A673 (cell line): Measurements from ENCODE around the gene RNF34. TPM values are rescaled to one million over a fixed set of nuclear protein-coding genes. Genes with fewer than 3 reads are reported as not detected.

Source experiments
- BruUV-seq: library from RNA; stranded (reverse); fragments of 400-500 nt; replicated peaks from 2 replicates; lab custom pipeline; 2021; lab: Mats Ljungman, UMichigan
- CTCF ChIA-PET: fragments of 300-600 bp; sonication (Branson Sonifier 250); formaldehyde crosslinking; loops from one replicate; lab custom pipeline; 2022; ENCODE audit warnings: antibody characterized with exemption; lab: Charles Lee
- POLR2A ChIA-PET: fragments of 300-600 bp; sonication (Branson Sonifier 250); formaldehyde crosslinking; loops from one replicate; lab custom pipeline; 2022; ENCODE audit warnings: antibody characterized with exemption; ENCODE audit not compliant: low non-redundant PET; lab: Charles Lee
- DNase-seq: peaks from one replicate; pipeline ENCODE4 v3.0.0-alpha.2; 2015; ENCODE audit warnings: low spot score
- H3K27ac ChIP-seq: fragments of 200-600 bp; sonication (generic); 2 replicates; pipeline ENCODE4 v1.5.1; 2016; ENCODE audit warnings: mixed run types, low read depth, mild to moderate bottlenecking, mixed read lengths, antibody characterized with exemption, low read length; ENCODE audit not compliant: poor library complexity, severe bottlenecking
- H3K27me3 ChIP-seq: fragments of 200-600 bp; sonication (generic); replicated peaks from 2 replicates; pipeline ENCODE4 v1.6.1; 2017; ENCODE audit warnings: mixed run types, low read depth, mild to moderate bottlenecking, mixed read lengths, antibody characterized with exemption, low read length; ENCODE audit not compliant: insufficient read depth, poor library complexity
- H3K36me3 ChIP-seq: fragments of 200-600 bp; sonication (generic); 2 replicates; pipeline ENCODE4 v1.6.1; 2016; ENCODE audit warnings: mixed run types, mild to moderate bottlenecking, mixed read lengths, antibody characterized with exemption, low read length; ENCODE audit not compliant: insufficient read depth, poor library complexity, severe bottlenecking
- H3K4me1 ChIP-seq: fragments of 200-600 bp; sonication (generic); 2 replicates; pipeline ENCODE4 v1.6.1; 2017; ENCODE audit warnings: mixed run types, mild to moderate bottlenecking, mixed read lengths, antibody characterized with exemption, low read length; ENCODE audit not compliant: insufficient read depth, poor library complexity, severe bottlenecking
- H3K4me3 ChIP-seq: fragments of 200-600 bp; sonication (generic); 2 replicates; pipeline ENCODE4 v1.5.1; 2016; ENCODE audit warnings: low read depth, mixed run types, mild to moderate bottlenecking, mixed read lengths, low read length; ENCODE audit not compliant: poor library complexity, severe bottlenecking
- H3K9me3 ChIP-seq: fragments of 200-600 bp; sonication (generic); 2 replicates; pipeline ENCODE4 v1.6.1; 2016; ENCODE audit warnings: mixed run types, low read depth, mild to moderate bottlenecking, mixed read lengths, antibody characterized with exemption, low read length; ENCODE audit not compliant: poor library complexity, severe bottlenecking
- EZH2 ChIP-seq: fragments of 200-600 bp; sonication (generic); IDR thresholded peaks from 2 replicates; pipeline ENCODE4 v1.6.1; 2017; ENCODE audit warnings: borderline replicate concordance, low read depth, mild to moderate bottlenecking, mixed read lengths, antibody characterized with exemption, low read length; ENCODE audit not compliant: poor library complexity, severe bottlenecking
- intact Hi-C: fragments of 100-400 bp; cut with micrococcal nuclease; formaldehyde crosslinking; loops from one replicate; pipeline ENCODE4 v1.10.0; 2022; ENCODE audit not compliant: unreplicated experiment
- total RNA-seq: library from RNA; stranded (reverse); gene quantifications from 2 replicates; pipeline ENCODE4 v1.2.3, GENCODE V29; 2021
- TF ChIP-seq, protein P1 (sequence below): fragments of 300-800, 200-600 bp; sonication (generic); conservative IDR thresholded peaks from 2 replicates; pipeline ENCODE4 v1.5.1; 2017; ENCODE audit warnings: low read depth, mild to moderate bottlenecking, antibody characterized with exemption, low read length, moderate library complexity, mixed read lengths

The RNF34 gene
- total RNA-seq, 1 experiment from 2014 or later, result 54.6 TPM

DNA sequence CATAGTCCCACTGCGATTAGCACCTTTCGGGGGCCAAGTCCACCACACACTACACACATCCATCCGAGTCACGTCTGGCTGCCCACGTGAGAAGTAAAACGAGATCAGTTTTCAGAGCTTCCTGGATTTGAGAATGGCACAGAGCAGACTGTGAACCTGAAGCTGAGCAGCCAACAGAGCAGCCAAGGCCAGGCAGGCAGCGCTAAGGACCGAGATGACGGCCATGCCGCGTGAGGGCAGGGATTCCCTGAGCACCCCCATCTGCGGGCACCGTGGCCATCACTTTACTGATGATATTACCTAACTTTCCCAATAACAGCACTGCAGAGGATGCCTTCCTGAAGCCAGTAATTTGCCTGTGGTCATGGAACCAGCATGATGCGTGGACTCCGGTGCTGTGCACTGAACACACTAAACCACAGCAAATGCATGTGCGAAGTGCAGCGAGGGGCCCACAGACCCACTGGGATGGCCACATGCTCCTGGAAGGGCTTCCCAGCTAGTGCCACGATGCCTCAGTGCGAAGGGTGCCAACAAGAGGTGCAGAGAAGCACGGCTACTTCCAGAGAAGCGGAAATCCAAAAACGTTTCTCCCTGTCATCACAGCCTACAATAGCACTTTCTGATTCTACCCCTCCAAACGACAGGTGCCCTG is 56.0 kb downstream of the RNF34 start:
- POLR2A ChIA-PET, result no interaction called here
- H3K36me3 ChIP-seq, result peaks cover 6% of the 10 kb centered on the region
- CTCF ChIA-PET, result no interaction called here
- H3K4me1 ChIP-seq, result no peaks in the 10 kb centered on the region
- intact Hi-C loops, result no loop called here
- DNase-seq, result no peak
- no peak overlapping the region for H3K27ac ChIP-seq
- BruUV-seq, result no TSS peak
- H3K9me3 ChIP-seq, result no peaks in the 10 kb centered on the region
- TF ChIP-seq, protein P1, sequence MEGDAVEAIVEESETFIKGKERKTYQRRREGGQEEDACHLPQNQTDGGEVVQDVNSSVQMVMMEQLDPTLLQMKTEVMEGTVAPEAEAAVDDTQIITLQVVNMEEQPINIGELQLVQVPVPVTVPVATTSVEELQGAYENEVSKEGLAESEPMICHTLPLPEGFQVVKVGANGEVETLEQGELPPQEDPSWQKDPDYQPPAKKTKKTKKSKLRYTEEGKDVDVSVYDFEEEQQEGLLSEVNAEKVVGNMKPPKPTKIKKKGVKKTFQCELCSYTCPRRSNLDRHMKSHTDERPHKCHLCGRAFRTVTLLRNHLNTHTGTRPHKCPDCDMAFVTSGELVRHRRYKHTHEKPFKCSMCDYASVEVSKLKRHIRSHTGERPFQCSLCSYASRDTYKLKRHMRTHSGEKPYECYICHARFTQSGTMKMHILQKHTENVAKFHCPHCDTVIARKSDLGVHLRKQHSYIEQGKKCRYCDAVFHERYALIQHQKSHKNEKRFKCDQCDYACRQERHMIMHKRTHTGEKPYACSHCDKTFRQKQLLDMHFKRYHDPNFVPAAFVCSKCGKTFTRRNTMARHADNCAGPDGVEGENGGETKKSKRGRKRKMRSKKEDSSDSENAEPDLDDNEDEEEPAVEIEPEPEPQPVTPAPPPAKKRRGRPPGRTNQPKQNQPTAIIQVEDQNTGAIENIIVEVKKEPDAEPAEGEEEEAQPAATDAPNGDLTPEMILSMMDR, result no peak
- no peak for TF ChIP-seq EZH2
- no peaks in the 10 kb centered on the region for H3K27me3 ChIP-seq
- H3K4me3 ChIP-seq, result no peak overlapping the region

DNA sequence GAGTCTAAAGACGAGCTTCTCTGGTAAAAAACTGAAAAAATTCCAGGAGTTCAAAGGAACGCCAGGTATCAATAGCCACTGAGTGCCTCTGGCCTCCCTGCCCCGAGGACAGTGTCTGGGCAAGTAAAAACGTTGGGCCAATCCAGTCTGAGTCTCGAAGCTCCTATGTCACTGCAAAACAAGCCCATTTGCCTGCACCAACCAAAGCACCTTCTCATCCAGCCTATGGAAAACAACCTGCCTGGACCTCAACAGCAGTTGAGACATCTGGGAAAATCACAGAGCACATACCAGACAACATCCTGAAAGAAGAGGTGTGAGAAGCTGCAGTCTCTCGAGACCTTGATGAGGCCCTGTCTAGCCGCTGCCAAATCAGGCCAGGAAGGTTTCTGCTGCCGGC is 56.6 kb downstream of the RNF34 start:
- Histone ChIP-seq H3K9me3 (no peaks in the 10 kb centered on the region), H3K4me3 (no peak overlapping the region), H3K27ac (no peak overlapping the region), H3K27me3 (no peaks in the 10 kb centered on the region), H3K36me3 (peaks cover 6% of the 10 kb centered on the region), H3K4me1 (no peaks in the 10 kb centered on the region)
- CTCF ChIA-PET, result no interaction called here
- intact Hi-C loops, result no loop called here
- DNase-seq, result no peak
- POLR2A ChIA-PET, result no interaction called here
- TF ChIP-seq EZH2, result no peak
- TF ChIP-seq, protein P1, result no peak
- no TSS peak for BruUV-seq

DNA sequence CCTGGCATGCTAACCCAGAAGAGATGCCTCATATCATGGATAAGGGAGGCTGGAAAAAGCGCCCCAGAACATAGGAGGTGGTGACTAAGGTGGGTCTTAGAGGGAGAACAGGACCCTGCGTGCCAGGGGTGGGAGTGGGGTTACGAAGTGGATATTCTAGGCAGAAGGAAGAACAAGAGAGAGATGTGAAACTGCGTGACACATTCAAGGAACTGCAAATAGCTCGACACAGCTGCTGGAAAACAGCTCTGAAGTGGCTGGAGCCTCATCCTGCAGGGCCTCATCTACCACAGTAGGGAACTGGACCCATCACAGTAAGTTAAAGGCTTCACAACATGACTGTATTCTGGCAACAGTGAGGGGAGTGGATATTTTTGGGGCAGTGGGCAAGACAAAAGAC is 61.1 kb downstream of the RNF34 start:
- Histone ChIP-seq H3K36me3 (no peaks in the 10 kb centered on the region), H3K9me3 (no peaks in the 10 kb centered on the region), H3K27me3 (no peaks in the 10 kb centered on the region), H3K4me3 (no peak overlapping the region), H3K27ac (no peak overlapping the region), H3K4me1 (peaks cover 6% of the 10 kb centered on the region)
- CTCF ChIA-PET, result interaction anchor here (1.2 kb wide), 1 partner anchor 18 kb away, joined by 3 read pairs; no protein-coding TSS in a partner anchor
- intact Hi-C loops, result no loop called here
- POLR2A ChIA-PET, result no interaction called here
- BruUV-seq, result no TSS peak
- no peak for DNase-seq
- TF ChIP-seq, protein P1, result no peak
- TF ChIP-seq EZH2, result no peak
